ENCODE results near the gene PHYH. TPM values are rescaled to one million over a fixed set of nuclear protein-coding genes. Genes with fewer than 3 reads are reported as not detected.
"Not testable (repeated sequence)": the region's sequence is repeated elsewhere in the genome, so short reads cannot be mapped to it uniquely, and the experiment has no call there.

Gene PHYH
- total RNA-seq, 2 experiments from 2014 or later, result 14.6 to 16.3 TPM

DNA sequence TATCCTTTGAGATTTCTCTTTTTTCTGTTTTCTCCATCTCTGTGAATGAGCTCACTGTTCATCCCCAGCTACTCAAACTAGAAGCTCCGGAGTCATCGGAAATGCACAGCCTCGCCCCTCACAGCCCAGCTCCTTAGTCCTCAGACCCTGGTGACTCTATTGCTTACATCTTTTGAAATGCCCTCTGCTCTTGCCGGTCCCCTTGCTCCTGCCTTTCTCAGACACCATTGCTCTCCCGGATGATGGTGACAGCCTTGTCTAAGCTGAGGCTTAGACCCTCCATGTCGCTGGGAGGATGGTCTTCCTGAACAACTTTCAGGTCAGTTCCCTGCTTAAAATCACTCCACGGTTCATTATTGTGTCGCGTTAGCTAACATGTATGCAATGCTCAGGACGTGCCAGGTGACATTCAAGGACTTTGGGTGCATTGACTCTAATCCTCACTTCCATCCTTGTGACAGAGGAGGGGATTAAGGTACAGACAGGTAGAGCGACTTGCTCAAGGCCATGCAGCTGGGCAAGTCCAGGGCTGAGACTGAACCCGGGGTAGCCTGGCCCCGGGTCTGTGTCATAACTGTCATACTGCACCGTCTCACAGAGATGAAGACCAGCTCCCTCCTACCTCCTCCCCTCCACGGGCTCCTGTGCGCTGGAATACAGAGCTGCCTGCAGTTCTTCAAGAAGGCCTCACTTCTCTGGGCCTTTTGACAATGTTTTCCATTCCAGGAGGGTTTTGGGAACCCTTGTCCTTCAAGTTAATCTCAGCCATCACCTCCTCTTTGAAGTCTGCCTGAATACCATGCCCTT is 61.4 kb downstream of the PHYH start:
- DNase-seq (no peak), ATAC-seq (no peak)
- POLR2A ChIA-PET, result no interaction called here
- H3K36me3 Mint-ChIP-seq (ENCODE audit: low read depth), result no peaks in the 10 kb centered on the region
- TF ChIP-seq, protein P1, sequence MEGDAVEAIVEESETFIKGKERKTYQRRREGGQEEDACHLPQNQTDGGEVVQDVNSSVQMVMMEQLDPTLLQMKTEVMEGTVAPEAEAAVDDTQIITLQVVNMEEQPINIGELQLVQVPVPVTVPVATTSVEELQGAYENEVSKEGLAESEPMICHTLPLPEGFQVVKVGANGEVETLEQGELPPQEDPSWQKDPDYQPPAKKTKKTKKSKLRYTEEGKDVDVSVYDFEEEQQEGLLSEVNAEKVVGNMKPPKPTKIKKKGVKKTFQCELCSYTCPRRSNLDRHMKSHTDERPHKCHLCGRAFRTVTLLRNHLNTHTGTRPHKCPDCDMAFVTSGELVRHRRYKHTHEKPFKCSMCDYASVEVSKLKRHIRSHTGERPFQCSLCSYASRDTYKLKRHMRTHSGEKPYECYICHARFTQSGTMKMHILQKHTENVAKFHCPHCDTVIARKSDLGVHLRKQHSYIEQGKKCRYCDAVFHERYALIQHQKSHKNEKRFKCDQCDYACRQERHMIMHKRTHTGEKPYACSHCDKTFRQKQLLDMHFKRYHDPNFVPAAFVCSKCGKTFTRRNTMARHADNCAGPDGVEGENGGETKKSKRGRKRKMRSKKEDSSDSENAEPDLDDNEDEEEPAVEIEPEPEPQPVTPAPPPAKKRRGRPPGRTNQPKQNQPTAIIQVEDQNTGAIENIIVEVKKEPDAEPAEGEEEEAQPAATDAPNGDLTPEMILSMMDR (IDR thresholded peaks at IDR 0.05), result no peak
- no peaks in the 10 kb centered on the region for H3K9me3 Mint-ChIP-seq
- intact Hi-C loops (cut with micrococcal nuclease), result no loop called here
- no peaks in the 10 kb centered on the region for H3K4me1 Mint-ChIP-seq (ENCODE audit: low read depth)
- H3K4me3 Mint-ChIP-seq, result no peak overlapping the region
- H3K27me3 Mint-ChIP-seq, result no peaks in the 10 kb centered on the region
- CTCF ChIA-PET, result interaction anchor here (1.3 kb wide), 1 partner anchor 65 kb away, joined by 3 read pairs; no protein-coding TSS in a partner anchor
- no peak overlapping the region for H3K27ac Mint-ChIP-seq

DNA sequence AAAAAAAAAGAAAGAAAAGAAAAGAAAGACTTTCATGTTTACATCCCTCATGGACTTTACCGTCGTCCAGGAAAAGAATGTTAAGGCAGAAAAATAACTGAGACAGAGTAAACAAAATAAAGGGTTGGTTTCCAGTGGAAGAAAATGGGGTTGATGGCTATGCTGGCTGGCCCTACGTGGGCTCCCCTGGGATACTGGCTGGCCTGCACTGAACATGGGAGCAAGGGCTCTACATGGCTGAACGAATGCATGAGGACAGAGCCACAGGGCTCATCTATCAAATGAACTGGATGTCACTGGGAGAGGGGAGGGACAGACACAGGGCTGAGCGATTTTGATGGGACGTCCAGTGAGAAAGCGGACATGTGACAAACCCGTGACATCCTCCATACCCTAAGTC is 63.2 kb downstream of the PHYH start:
- H3K27ac Mint-ChIP-seq, result no peak overlapping the region
- ATAC-seq (no peak), DNase-seq (no peak)
- no peaks in the 10 kb centered on the region for H3K27me3 Mint-ChIP-seq
- no peaks in the 10 kb centered on the region for H3K36me3 Mint-ChIP-seq (ENCODE audit: low read depth)
- TF ChIP-seq, protein P1 (IDR thresholded peaks at IDR 0.05), result no peak
- ChIA-PET POLR2A (interaction anchor here (0.6 kb wide), 1 partner anchor 1100 kb away, joined by 3 read pairs; no protein-coding TSS in a partner anchor), CTCF (no interaction called here)
- H3K9me3 Mint-ChIP-seq, result no peaks in the 10 kb centered on the region
- no peaks in the 10 kb centered on the region for H3K4me1 Mint-ChIP-seq (ENCODE audit: low read depth)
- H3K4me3 Mint-ChIP-seq, result no peak overlapping the region
- intact Hi-C loops (cut with micrococcal nuclease), result no loop called here

DNA sequence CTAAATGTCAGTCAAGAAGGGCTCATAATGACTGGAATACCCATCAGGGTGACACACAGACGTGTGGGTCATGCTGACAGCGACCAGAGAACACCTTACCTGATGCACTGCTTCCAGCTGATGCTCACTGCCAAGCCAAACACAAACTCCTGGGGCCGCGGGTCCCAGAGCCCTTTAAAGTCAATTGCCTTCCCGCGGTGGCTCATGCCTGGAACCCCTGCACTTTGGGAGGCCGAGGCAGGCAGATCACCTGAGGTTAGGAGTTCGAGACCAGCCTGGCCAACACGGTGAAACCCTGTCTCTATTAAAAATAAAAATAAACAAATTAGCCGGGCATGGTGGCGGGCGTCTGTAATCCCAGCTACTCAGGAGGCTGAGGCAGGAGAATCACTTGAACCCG is 65.1 kb downstream of the PHYH start:
- POLR2A ChIA-PET, result not testable (repeated sequence)

DNA sequence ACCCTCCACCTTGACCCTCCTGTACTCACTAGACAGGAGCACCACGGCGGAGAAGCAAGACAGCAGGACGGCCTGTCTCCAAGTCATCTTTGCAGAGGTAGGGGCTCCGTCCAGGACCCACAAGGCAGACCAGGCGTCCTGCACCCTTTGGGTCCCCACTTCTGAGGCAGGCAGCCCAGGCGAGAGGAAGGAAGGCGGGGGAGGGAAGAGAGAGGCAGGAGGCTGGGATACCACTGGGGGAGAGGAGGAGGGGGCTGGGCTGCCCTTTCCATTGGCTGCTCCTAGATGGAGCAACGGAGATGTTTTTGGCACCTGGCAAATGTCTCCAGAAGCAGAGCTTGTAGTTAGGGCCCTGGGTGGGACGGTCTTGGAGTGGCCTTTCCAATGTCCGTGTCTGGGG is 65.7 kb downstream of the PHYH start, which contains the start of gene UCMA:
UCMA (minus strand) TSS at position 203 of the 400 bp plus-strand sequence; CDS start at position 87, 116 bp downstream.
- intact Hi-C loops (cut with micrococcal nuclease), result no loop called here
- Mint-ChIP-seq H3K36me3 (ENCODE audit: low read depth) (no peaks in the 10 kb centered on the region), H3K4me3 (no peak within 1 kb of the TSS), H3K4me1 (ENCODE audit: low read depth) (no peaks in the 10 kb centered on the region), H3K9me3 (no peaks in the 10 kb centered on the region), H3K27ac (no peak within 1 kb of the TSS), H3K27me3 (no peaks in the 10 kb centered on the region)
- ChIA-PET CTCF (no interaction called here), POLR2A (no interaction called here)
- ATAC-seq (no peak), DNase-seq (no peak)
- TF ChIP-seq, protein P1 (IDR thresholded peaks at IDR 0.05), result no peak

More for the DNA sequence above, 65.1 kb downstream of the PHYH start:
- H3K4me3 Mint-ChIP-seq; ATAC-seq; intact Hi-C loops (cut with micrococcal nuclease); H3K36me3 Mint-ChIP-seq (ENCODE audit: low read depth); H3K27ac Mint-ChIP-seq; CTCF ChIA-PET; H3K4me1 Mint-ChIP-seq (ENCODE audit: low read depth); H3K27me3 Mint-ChIP-seq; DNase-seq; H3K9me3 Mint-ChIP-seq: not testable (repeated sequence)

DNA sequence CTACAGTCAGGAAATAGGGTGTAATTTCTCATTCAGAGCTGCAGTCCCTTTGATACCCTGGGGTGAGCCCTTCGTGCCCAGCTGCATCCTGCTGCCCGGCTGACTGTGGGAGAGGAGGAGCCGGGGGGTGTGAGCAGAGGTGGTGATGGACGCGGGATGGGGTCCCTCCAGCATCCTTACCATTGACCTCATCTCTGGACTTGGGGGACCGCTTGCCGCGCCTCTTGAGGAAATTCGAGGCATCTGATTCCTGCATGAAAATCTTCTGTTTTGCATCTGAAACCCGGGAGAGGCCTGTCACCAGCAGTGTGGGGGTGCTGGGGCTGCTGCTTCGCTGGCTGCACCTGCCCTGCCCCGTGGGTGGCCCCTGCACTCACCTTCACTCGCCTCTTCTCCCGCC is 66.5 kb downstream of the PHYH start:
- no peak for DNase-seq
- H3K27ac Mint-ChIP-seq, result no peak overlapping the region
- ChIA-PET CTCF (no interaction called here), POLR2A (no interaction called here)
- TF ChIP-seq, protein P1 (IDR thresholded peaks at IDR 0.05), result no peak
- H3K4me3 Mint-ChIP-seq, result no peak overlapping the region
- no peak for ATAC-seq
- H3K27me3 Mint-ChIP-seq, result no peaks in the 10 kb centered on the region
- H3K4me1 Mint-ChIP-seq (ENCODE audit: low read depth), result no peaks in the 10 kb centered on the region
- no peaks in the 10 kb centered on the region for H3K9me3 Mint-ChIP-seq
- no peaks in the 10 kb centered on the region for H3K36me3 Mint-ChIP-seq (ENCODE audit: low read depth)
- intact Hi-C loops (cut with micrococcal nuclease), result no loop called here

Measured in activated CD8-positive, alpha-beta T cell treated with anti-CD3 and anti-CD28 coated beads for 36 hours (primary cell).